HUDEP-2 (cell line): ENCODE results near the gene ST6GALNAC2.
"Not testable (repeated sequence)": the region's sequence is repeated elsewhere in the genome, so short reads cannot be mapped to it uniquely, and the experiment has no call there.

Experiments used
- DNase-seq, 76 experiments: peaks; one replicate each; lab custom pipeline; 2025; ENCODE audit not compliant: unreplicated experiment in 76 of 76; lab: John Stamatoyannopoulos, UW

Gene ST6GALNAC2

GRCh38 chr17:76530811-76531485 lies 54.7 kb downstream of the ST6GALNAC2 start:
- DNase-seq: no peak

GRCh38 chr17:76530095-76530723 lies 55.5 kb downstream of the ST6GALNAC2 start:
- no peak for DNase-seq

GRCh38 chr17:76529224-76530094 lies 56.2 kb downstream of the ST6GALNAC2 start:
- DNase-seq: peak in 51 of 76 experiments; percentile 13 to 83 (median 52)

GRCh38 chr17:76528528-76529223 lies 57.0 kb downstream of the ST6GALNAC2 start:
- DNase-seq: peak in 60 of 76 experiments; percentile 13 to 83 (median 59)

GRCh38 chr17:76528156-76528527 lies 57.5 kb downstream of the ST6GALNAC2 start:
- no peak for DNase-seq

GRCh38 chr17:76527430-76528111 lies 58.1 kb downstream of the ST6GALNAC2 start:
- no peak for DNase-seq

GRCh38 chr17:76527016-76527415 lies 58.6 kb downstream of the ST6GALNAC2 start:
- DNase-seq: not testable (repeated sequence)

GRCh38 chr17:76525513-76525833 lies 60.2 kb downstream of the ST6GALNAC2 start:
- not testable (repeated sequence) for DNase-seq

- peak in 70 of 76 experiments; percentile 17 to 85 (median 58) for DNase-seq
Observed at GRCh38 chr17:76524598-76525512, 60.8 kb downstream of the ST6GALNAC2 start.

- peak in 57 of 76 experiments; percentile 13 to 75 (median 43) for DNase-seq
Observed at GRCh38 chr17:76523084-76524037, 62.3 kb downstream of the ST6GALNAC2 start.

GRCh38 chr17:76521683-76522082 lies 64.0 kb downstream of the ST6GALNAC2 start:
- DNase-seq: not testable (repeated sequence)

GRCh38 chr17:76521262-76521661 lies 64.4 kb downstream of the ST6GALNAC2 start:
- DNase-seq: no peak

GRCh38 chr17:76519048-76519966 lies 66.4 kb downstream of the ST6GALNAC2 start:
- no peak for DNase-seq

GRCh38 chr17:76517638-76518038 lies 68.0 kb downstream of the ST6GALNAC2 start:
- DNase-seq: no peak
